ENCODE results near the gene CHML. TPM values are rescaled to one million over a fixed set of nuclear protein-coding genes. Genes with fewer than 3 reads are reported as not detected.

CHML gene
- total RNA-seq, 1 donor from 2014 or later: 21.4 TPM

DNA sequence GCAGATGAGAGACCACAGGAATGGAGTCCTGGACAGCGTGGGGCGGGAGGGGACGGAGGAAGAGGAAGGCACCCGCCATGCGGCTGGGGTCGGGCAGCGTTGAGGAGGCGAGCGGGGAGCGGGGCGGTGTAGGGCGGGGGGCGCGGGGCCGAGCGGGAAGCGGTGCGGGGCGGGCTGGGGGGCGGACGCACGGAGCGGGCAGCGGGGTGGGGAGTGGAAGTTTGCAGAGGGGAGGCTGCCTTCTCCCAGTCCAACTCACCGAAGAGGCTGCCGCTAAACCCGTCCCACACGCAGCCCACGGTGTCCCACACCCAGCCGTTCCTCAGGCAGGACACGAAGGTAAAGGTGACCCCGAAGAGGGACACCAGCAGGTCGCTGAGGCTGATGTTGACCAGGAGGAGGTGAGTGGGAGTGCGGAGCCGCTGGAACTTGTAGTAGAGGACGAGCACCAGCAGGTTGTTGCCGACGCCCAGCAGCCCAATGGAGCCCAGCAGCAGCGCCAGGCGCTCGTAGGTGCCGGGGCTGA, 483 bp downstream of the CHML start:
- Mint-ChIP-seq H3K4me1 (peaks cover 35% of the 10 kb centered on the region), H3K27ac (peak overlapping the region; percentile 92)

GRCh38 chr1:241638909-241639622, 1.1 kb downstream of the CHML start:
- H3K4me3 Mint-ChIP-seq: peak overlapping the region; percentile 97
- peaks cover 34% of the 10 kb centered on the region for H3K4me1 Mint-ChIP-seq
- no peak for DNase-seq
- intact Hi-C loops (cut with micrococcal nuclease): no loop called here
- H3K9me3 Mint-ChIP-seq: peaks cover 14% of the 10 kb centered on the region
- H3K27ac Mint-ChIP-seq: peak overlapping the region; percentile 92
- no peaks in the 10 kb centered on the region for H3K27me3 Mint-ChIP-seq
- H3K36me3 Mint-ChIP-seq (ENCODE audit: low read depth): peaks cover 33% of the 10 kb centered on the region

More for the DNA sequence above, 483 bp downstream of the CHML start:
- Mint-ChIP-seq H3K36me3 (ENCODE audit: low read depth) (peaks cover 28% of the 10 kb centered on the region), H3K27me3 (no peaks in the 10 kb centered on the region), H3K9me3 (peaks cover 14% of the 10 kb centered on the region), H3K4me3 (peak overlapping the region; percentile 97)
- intact Hi-C loops (cut with micrococcal nuclease): loop anchor here (1.0 kb wide), 3 partner anchors 12 to 208 kb away; no protein-coding TSS in a partner anchor
- DNase-seq: peak; percentile 80

- intact Hi-C loops (cut with micrococcal nuclease): no loop called here
- peak overlapping the region; percentile 23 for H3K27ac Mint-ChIP-seq
These were observed 2.0 kb downstream of the CHML start for GRCh38 chr1:241638099-241638682.

GRCh38 chr1:241637604-241638003, 2.6 kb downstream of the CHML start:
- no peak for DNase-seq
- Mint-ChIP-seq H3K9me3 (peaks cover 10% of the 10 kb centered on the region), H3K36me3 (ENCODE audit: low read depth) (peaks cover 34% of the 10 kb centered on the region), H3K4me3 (peak overlapping the region; percentile 77), H3K27me3 (no peaks in the 10 kb centered on the region), H3K4me1 (peaks cover 31% of the 10 kb centered on the region), H3K27ac (no peak overlapping the region)
- intact Hi-C loops (cut with micrococcal nuclease): no loop called here

More at GRCh38 chr1:241638099-241638682, 2.0 kb downstream of the CHML start:
- Mint-ChIP-seq H3K27me3 (no peaks in the 10 kb centered on the region), H3K4me1 (peaks cover 31% of the 10 kb centered on the region), H3K36me3 (ENCODE audit: low read depth) (peaks cover 34% of the 10 kb centered on the region), H3K9me3 (peaks cover 12% of the 10 kb centered on the region), H3K4me3 (peak overlapping the region; percentile 77)
- no peak for DNase-seq

DNA sequence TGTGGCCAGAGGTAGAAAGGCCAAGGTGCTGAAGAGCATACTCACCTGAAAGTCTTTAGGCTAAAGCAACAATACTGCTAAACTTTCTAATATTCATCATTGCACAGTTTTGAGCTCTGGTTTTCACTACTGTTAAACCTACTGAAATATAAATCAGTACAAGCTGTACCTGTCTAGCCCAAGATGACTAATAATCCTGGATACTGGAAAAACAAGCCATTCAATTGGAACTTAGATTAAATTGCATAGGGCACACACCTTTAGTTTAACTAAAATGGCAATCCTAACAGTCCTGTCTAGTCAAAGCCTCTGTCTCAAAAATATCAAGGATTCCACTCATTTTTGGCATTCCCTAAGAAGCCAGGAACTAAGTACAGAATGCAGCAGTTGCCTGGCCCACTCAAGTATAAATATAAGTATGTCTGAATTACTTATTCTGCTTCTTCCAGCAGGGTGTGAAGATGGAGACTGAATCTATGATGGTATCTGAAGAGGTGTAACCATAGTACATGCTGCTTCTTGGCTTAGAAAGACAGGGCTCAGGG, 3.1 kb downstream of the CHML start:
- intact Hi-C loops (cut with micrococcal nuclease): no loop called here
- Mint-ChIP-seq H3K36me3 (ENCODE audit: low read depth) (peaks cover 38% of the 10 kb centered on the region), H3K4me1 (peaks cover 32% of the 10 kb centered on the region)

DNA sequence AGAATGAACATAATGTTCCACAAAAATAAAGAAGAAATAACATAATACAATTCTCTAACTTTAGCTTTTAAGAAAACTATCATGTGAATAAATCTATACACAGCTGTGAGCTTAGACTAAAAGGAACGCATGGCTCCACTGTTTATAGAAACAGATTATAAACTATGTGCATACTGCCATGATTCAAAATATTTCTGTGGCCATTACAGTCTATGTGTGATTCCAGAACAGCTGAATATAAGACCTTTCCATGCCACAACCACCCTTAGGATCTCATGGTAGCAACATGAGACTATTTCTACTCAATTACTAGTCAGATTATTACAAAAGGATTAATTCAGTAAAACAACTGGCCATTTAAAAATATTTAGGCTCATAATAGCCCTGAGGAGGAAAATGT, 3.9 kb downstream of the CHML start:
- H3K9me3 Mint-ChIP-seq: peaks cover 3% of the 10 kb centered on the region
- no peak overlapping the region for H3K4me3 Mint-ChIP-seq
- H3K27me3 Mint-ChIP-seq: no peaks in the 10 kb centered on the region
- H3K27ac Mint-ChIP-seq: no peak overlapping the region
- peaks cover 33% of the 10 kb centered on the region for H3K4me1 Mint-ChIP-seq
- peaks cover 45% of the 10 kb centered on the region for H3K36me3 Mint-ChIP-seq (ENCODE audit: low read depth)
- intact Hi-C loops (cut with micrococcal nuclease): no loop called here
- no peak for DNase-seq

More for the DNA sequence above, 3.1 kb downstream of the CHML start:
- Mint-ChIP-seq H3K27me3 (no peaks in the 10 kb centered on the region), H3K27ac (no peak overlapping the region), H3K4me3 (peak overlapping the region; percentile 77), H3K9me3 (peaks cover 5% of the 10 kb centered on the region)
- DNase-seq: no peak

DNA sequence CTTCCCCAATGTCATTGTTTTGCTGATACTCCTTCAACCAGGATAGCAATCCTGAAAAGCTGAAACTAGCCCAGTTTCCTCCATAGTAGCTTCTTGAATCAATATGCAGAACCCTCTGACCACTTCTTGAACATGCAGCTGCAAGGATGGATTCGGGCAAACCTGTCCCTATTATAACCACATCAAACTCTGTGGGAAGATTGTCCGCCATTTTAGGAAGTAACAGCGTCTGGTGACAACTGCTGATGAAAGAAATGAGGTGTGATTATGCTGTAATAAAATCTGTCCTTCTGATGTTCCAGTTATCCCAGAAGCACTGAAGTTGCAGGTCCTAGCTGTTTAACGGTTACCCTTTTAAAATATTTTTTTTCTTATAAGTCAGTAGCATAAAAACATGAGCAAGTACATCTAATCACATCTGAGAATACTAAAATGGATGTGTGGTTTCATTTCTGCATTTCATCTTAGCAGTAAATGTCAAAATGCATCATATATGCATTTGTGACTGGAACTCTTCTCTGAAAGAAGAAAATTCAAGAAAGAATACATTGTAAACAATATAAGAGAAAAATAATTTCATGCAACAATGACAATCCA, 4.5 kb downstream of the CHML start:
- no peak for DNase-seq
- no peak overlapping the region for H3K4me3 Mint-ChIP-seq
- no peaks in the 10 kb centered on the region for H3K27me3 Mint-ChIP-seq
- peaks cover 32% of the 10 kb centered on the region for H3K4me1 Mint-ChIP-seq
- intact Hi-C loops (cut with micrococcal nuclease): no loop called here
- H3K36me3 Mint-ChIP-seq (ENCODE audit: low read depth): peaks cover 45% of the 10 kb centered on the region
- H3K9me3 Mint-ChIP-seq: peaks cover 2% of the 10 kb centered on the region
- H3K27ac Mint-ChIP-seq: no peak overlapping the region

DNA sequence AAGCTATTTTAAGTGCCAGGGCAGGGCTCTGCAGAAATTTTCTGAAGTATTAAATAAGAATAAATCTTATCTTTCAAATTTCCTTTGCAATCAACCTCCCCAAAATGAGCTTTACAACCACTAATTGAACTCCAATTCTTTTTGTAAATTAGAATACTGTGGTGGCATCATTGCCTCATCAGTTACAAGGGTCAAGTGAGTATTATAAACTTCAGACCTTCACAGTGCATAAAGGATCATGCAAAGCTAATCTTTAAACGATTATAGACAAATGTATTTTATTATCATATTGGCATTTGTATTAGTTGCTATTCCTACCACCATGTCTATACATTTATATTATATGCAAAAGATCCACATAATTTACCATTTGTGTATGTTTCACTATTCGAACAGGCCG, 7.2 kb downstream of the CHML start:
- no peak for DNase-seq
- intact Hi-C loops (cut with micrococcal nuclease): no loop called here
- Mint-ChIP-seq H3K27ac (no peak overlapping the region), H3K4me1 (peaks cover 28% of the 10 kb centered on the region), H3K36me3 (ENCODE audit: low read depth) (peaks cover 38% of the 10 kb centered on the region), H3K9me3 (no peaks in the 10 kb centered on the region), H3K27me3 (no peaks in the 10 kb centered on the region), H3K4me3 (no peak overlapping the region)

GRCh38 chr1:241631674-241632073, 8.5 kb downstream of the CHML start:
- H3K4me3 Mint-ChIP-seq: no peak overlapping the region
- peak; percentile 43 for DNase-seq
- no peaks in the 10 kb centered on the region for H3K9me3 Mint-ChIP-seq
- peaks cover 29% of the 10 kb centered on the region for H3K36me3 Mint-ChIP-seq (ENCODE audit: low read depth)
- peaks cover 19% of the 10 kb centered on the region for H3K4me1 Mint-ChIP-seq
- no peak overlapping the region for H3K27ac Mint-ChIP-seq
- H3K27me3 Mint-ChIP-seq: no peaks in the 10 kb centered on the region
- intact Hi-C loops (cut with micrococcal nuclease): no loop called here

GRCh38 chr1:241630899-241631298, 9.3 kb downstream of the CHML start:
- intact Hi-C loops (cut with micrococcal nuclease): no loop called here

DNA sequence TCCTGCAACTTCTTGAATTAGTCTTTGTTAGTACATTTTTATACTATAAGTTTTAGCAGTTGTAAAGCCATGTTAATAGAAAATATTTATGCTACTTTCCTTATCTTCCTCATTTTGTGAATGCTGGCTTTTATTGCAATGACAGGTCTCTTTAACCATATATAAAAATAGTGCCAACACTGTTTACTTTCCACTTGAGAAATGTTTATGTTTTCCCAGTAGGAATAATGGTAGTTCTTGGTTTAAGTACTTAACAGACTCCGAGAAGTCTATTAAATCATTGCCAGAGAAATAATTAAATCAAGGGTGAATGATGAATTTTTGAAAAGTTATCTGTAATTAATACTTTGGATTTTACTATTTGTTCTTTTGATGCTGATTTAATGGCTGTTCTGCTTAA, 9.7 kb downstream of the CHML start:
- intact Hi-C loops (cut with micrococcal nuclease): no loop called here
- Mint-ChIP-seq H3K27ac (no peak overlapping the region), H3K4me1 (peaks cover 17% of the 10 kb centered on the region), H3K9me3 (no peaks in the 10 kb centered on the region), H3K27me3 (no peaks in the 10 kb centered on the region), H3K36me3 (ENCODE audit: low read depth) (peaks cover 25% of the 10 kb centered on the region), H3K4me3 (no peak overlapping the region)
- DNase-seq: no peak

More at GRCh38 chr1:241630899-241631298, 9.3 kb downstream of the CHML start:
- Mint-ChIP-seq H3K27ac (no peak overlapping the region), H3K4me3 (no peak overlapping the region), H3K27me3 (no peaks in the 10 kb centered on the region), H3K9me3 (no peaks in the 10 kb centered on the region), H3K4me1 (peaks cover 17% of the 10 kb centered on the region), H3K36me3 (ENCODE audit: low read depth) (peaks cover 27% of the 10 kb centered on the region)
- DNase-seq: no peak

GRCh38 chr1:241630005-241630404, 10.2 kb downstream of the CHML start:
- H3K27ac Mint-ChIP-seq: no peak overlapping the region
- H3K4me3 Mint-ChIP-seq: no peak overlapping the region
- no peaks in the 10 kb centered on the region for H3K27me3 Mint-ChIP-seq
- H3K9me3 Mint-ChIP-seq: no peaks in the 10 kb centered on the region
- H3K4me1 Mint-ChIP-seq: peaks cover 13% of the 10 kb centered on the region
- peaks cover 20% of the 10 kb centered on the region for H3K36me3 Mint-ChIP-seq (ENCODE audit: low read depth)
- intact Hi-C loops (cut with micrococcal nuclease): no loop called here
- no peak for DNase-seq

DNA sequence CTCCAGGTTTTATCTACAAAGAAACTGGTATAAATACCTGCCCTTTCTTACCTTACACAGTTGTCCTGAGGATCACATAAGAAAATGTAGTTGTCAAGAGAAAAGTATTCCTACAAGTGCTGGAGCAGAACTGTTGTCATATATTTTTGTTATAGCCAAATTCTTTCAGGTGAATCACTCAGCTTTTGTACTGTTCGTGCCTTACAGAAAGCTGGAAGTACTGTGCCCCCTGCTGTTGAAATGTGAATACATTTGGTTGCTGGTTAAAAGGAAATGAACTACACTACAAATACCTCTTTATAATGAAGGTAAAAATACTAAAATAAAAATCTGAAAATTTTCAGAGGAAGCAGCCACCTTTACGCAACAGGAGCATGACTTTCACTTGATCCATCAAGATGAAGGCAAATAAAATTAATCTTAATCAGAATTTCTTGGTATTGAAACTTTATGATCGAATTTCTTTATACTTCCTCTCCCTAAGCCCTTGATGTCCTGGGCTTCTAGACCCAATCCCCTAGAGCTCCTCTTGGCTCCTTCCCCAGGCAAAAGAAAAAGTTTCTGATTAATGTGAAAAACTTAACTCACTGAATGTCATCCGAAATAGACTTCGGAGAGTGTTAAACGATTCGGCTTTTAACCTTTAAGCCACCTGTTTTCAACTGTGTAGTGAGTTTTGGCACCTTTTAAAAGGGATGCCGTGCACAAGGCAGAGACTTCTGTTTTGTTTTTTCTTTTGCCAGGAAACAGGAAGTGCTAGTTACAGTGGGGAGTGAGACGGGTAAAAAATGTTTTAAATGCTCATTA, 12.5 kb downstream of the CHML start:
- H3K4me3 Mint-ChIP-seq: peak overlapping the region; percentile 72

More for the DNA sequence above, 12.5 kb downstream of the CHML start:
- DNase-seq: peak; percentile 85
- Mint-ChIP-seq H3K27ac (peak overlapping the region; percentile 70), H3K9me3 (no peaks in the 10 kb centered on the region), H3K36me3 (ENCODE audit: low read depth) (peaks cover 11% of the 10 kb centered on the region), H3K4me1 (peaks cover 12% of the 10 kb centered on the region), H3K27me3 (no peaks in the 10 kb centered on the region)
- intact Hi-C loops (cut with micrococcal nuclease): loop anchor here (1.0 kb wide), 3 partner anchors 13 to 96 kb away; partner anchors contain the start of genes CHML and OPN3

All from activated CD4-positive, alpha-beta T cell treated with anti-CD3 and anti-CD28 coated beads, Interleukin-2, amount 10 ng/mL, durations not matched to agents 24 days and 14 days (primary cell).